Prostate gland (tissue), 2 donors: ENCODE measurements around the gene LMX1B. TPM values are rescaled to one million over a fixed set of nuclear protein-coding genes. Genes with fewer than 3 reads are reported as not detected.

Experiments
- DNase-seq: peaks from one replicate; pipeline ENCODE4 v3.0.0-alpha.2; 2019; ENCODE audit warnings: low spot score
- H3K27ac ChIP-seq, 2 donors: fragments of 200-600 bp; sonication (generic); 2 replicates each; pipeline ENCODE4 v1.5.1; 2017 to 2019
- H3K27me3 ChIP-seq: fragments of 200-600 bp; sonication (generic); replicated peaks from 2 replicates; pipeline ENCODE4 v1.5.1; 2019; ENCODE audit not compliant: insufficient read depth
- H3K36me3 ChIP-seq, 2 donors: fragments of 200-600 bp; sonication (generic); 1 replicate in 1 of 2; 2 replicates in 1 of 2; pipeline versions ENCODE4 v1.5.1 to v1.8.1; 2017 to 2019
- H3K4me1 ChIP-seq: fragments of 200-600 bp; sonication (generic); replicated peaks from 2 replicates; pipeline ENCODE4 v1.5.1; 2019
- H3K4me3 ChIP-seq, 2 donors: fragments of 200-600 bp; sonication (generic); 2 replicates each; pipeline ENCODE4 v1.5.1; 2017 to 2019
- H3K9me3 ChIP-seq: fragments of 200-600 bp; sonication (generic); 2 replicates; pipeline ENCODE4 v1.5.1; 2017
- CTCF ChIP-seq, 4 experiments: fragments of 200-600 bp in 2 of 4; fragments of 450-650 bp in 2 of 4; sonication (generic) in 2 of 4; IDR thresholded peaks; 1 replicate in 3 of 4; 2 replicates in 1 of 4; pipeline ENCODE4 v1.5.1; 2016 to 2019; ENCODE audit warnings: antibody characterized with exemption in 4 of 4, mild to moderate bottlenecking in 2 of 4, moderate library complexity in 2 of 4
- POLR2A ChIP-seq: fragments of 450-650 bp; IDR thresholded peaks from one replicate; pipeline ENCODE4 v1.6.1; 2016; ENCODE audit warnings: antibody characterized with exemption, mild to moderate bottlenecking
- POLR2AphosphoS5 ChIP-seq: sonication (generic); formaldehyde crosslinking; IDR thresholded peaks from one replicate; pipeline ENCODE4 v1.6.1; 2017; ENCODE audit warnings: antibody characterized with exemption
- WGBS: methylation state at CpG from one replicate; pipeline ENCODE4 v1.1.5; 2018; 5-methylcytosine and 5-hydroxymethylcytosine counted together
- intact Hi-C: fragments of 100-400 bp; cut with DNase I; formaldehyde crosslinking; loops from one replicate; pipeline ENCODE4 v1.14.2; 2022
- total RNA-seq, 2 donors: library from RNA; depleted of rRNA; stranded (reverse); fragments of >200 nt; gene quantifications; one replicate each; pipeline ENCODE4 v1.1.0, GENCODE V29; 2016

Gene LMX1B
- total RNA-seq, 2 donors from 2014 or later, result 0.18 to 2.1 TPM

DNA sequence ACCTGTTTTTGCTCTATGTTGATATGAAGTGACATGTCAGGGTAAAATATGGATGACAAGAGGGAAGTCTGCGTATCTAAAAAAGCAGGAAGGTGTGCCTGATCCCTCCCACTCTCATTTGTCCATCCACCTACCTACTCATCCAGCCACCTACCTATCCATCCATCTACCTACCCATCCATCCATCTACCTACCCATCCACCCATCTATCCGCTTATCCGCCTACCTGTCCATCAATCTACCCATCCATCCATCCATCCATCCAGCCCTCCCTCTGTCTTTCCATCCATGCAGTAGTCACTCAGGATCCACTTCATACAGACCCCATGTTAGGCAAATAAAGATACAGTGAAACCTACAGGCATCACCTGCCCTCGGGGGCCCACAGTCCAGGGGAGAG, 32.4 kb downstream of the LMX1B start:
- WGBS, result 72% methylated on average over 4 of the region's 4 CpGs
- Histone ChIP-seq H3K36me3 (no peaks in the 10 kb centered on the region), H3K27me3 (no peaks in the 10 kb centered on the region), H3K4me1 (no peaks in the 10 kb centered on the region), H3K4me3 (no peak overlapping the region), H3K27ac (no peak overlapping the region), H3K9me3 (no peaks in the 10 kb centered on the region)
- no peak for DNase-seq
- TF ChIP-seq POLR2A (no peak), CTCF (IDR thresholded peaks at IDR 0.05) (no peak), POLR2AphosphoS5 (no peak)
- intact Hi-C loops, result no loop called here

DNA sequence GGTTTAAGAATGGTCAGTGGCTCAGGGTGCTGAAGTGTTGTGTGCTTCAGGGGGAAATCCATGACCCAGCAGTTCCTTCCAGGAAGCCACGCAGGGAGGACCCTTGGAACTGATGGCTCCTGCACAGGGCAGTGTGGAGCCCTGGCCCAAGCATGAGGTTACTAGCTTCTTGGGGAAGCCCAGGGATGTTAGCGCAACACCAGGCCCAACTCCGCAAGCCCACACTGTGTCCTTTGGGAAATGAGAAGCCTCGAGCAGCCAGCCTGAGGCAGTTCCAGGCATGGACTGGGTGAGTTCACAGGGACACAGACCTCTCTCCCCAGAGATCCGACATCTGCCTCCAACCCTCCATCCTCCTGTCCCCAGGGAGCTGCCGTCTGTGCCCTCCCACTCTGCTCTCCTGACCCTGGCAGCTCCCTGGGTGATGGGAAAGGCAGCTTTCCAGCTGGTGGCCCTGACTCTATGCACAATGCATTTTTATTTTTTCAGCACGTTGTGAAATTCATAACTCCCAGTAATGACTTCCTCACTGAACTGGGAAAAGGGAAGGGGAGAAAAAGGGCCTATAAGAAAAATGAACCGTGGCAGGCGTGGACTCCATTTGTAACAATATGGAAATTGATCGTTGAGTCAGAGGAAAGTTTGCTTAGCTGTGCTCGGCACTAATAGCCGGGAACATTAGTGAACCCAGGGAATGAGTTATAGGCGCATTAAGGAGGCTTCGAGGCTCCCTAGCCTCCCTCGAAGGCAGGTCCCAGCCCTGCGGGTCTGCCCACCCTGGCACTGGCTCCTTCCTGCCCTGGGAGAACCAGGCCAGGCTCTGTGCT, 34.1 kb downstream of the LMX1B start:
- Histone ChIP-seq H3K36me3 (no peaks in the 10 kb centered on the region), H3K4me3 (no peak overlapping the region), H3K9me3 (no peaks in the 10 kb centered on the region), H3K27ac (no peak overlapping the region), H3K27me3 (no peaks in the 10 kb centered on the region), H3K4me1 (no peaks in the 10 kb centered on the region)
- no peak for TF ChIP-seq CTCF (IDR thresholded peaks at IDR 0.05)
- TF ChIP-seq POLR2AphosphoS5, result no peak
- no peak for TF ChIP-seq POLR2A
- intact Hi-C loops, result no loop called here
- WGBS, result 77% methylated on average over 15 of the region's 16 CpGs
- DNase-seq, result no peak

GRCh38 chr9:126649477-126649876, 35.7 kb downstream of the LMX1B start:
- TF ChIP-seq POLR2A, result no peak
- TF ChIP-seq POLR2AphosphoS5, result no peak
- TF ChIP-seq CTCF (IDR thresholded peaks at IDR 0.05), result no peak
- intact Hi-C loops, result no loop called here
- H3K27me3 ChIP-seq, result no peaks in the 10 kb centered on the region
- 95% methylated on average over 3 of the region's 3 CpGs for WGBS
- DNase-seq, result no peak
- no peaks in the 10 kb centered on the region for H3K36me3 ChIP-seq
- H3K4me3 ChIP-seq, result no peak overlapping the region
- no peaks in the 10 kb centered on the region for H3K4me1 ChIP-seq
- H3K27ac ChIP-seq, result no peak overlapping the region
- H3K9me3 ChIP-seq, result no peaks in the 10 kb centered on the region

DNA sequence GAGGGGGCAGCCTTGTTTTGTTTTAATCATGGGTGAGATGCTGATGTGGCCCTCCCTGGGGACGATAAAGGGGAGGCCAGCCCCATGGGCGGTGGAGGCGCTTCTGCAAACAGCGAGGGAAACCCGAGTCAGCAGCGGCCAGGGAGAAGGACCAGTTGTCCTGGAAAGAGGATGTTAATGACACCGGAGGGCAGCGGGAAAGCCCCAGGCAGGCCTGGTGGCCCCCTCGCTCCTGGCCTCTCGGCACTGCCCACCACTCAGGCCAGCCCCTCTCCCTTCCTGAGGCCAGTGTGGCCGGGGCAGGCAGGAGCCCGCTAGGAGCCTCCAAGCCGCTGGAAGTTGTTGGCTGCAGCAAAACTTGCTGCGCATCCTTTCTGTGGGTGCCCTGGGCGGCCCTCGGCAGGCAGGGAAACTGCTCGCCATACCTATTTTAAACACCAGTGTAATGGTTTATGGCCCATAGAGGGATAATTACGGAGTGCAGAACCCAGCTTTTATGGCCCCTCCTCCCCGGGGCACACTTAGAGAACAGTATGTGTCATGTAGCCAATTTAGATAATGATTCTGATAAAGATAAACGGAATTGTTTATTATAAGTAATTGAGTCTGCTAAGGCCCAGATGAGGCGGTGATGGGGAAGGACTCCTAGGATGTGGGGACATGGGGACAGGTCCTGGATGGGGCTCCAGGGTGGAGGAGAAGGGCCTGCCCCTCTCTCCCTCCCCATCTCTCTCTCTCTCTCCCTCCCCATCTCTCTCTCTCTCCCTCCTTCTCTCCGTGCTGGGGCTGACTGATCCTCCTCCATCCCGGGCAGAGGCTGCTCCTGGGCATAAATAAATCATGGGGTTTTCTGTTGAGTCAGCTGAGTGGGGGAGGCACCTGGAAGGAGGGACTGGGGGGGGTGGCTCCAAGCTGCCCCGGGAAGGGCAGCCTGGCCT, 36.9 kb downstream of the LMX1B start:
- H3K9me3 ChIP-seq, result no peaks in the 10 kb centered on the region
- no peaks in the 10 kb centered on the region for H3K27me3 ChIP-seq
- WGBS, result 45% methylated on average over 23 of the region's 24 CpGs
- H3K4me1 ChIP-seq, result no peaks in the 10 kb centered on the region
- no peak for TF ChIP-seq CTCF (IDR thresholded peaks at IDR 0.05)
- TF ChIP-seq POLR2A, result no peak
- TF ChIP-seq POLR2AphosphoS5, result no peak
- no peak for DNase-seq
- H3K27ac ChIP-seq, result no peak overlapping the region
- intact Hi-C loops, result no loop called here
- H3K4me3 ChIP-seq, result no peak overlapping the region
- H3K36me3 ChIP-seq, result no peaks in the 10 kb centered on the region
